ENCODE results near the gene TRERF1.

TRERF1 gene

DNA sequence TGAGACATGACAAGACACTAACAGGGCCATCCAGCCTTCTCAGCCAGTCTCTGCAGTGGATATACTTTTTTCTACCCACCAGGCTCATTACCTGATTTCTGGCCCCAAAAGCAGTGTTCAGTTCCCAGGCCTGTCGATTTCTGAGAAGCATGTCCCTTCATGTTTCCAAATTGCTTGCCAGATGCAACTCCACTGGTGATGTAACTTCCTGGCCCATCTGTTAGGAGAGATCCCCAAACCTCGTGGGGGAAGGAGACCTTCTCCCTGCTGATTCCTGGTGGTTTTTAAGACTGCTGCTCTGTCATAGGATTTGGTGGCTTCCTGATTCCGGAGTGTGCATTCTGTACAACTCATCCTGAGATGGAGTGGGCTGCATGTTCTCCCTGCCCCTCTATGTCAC is 202.4 kb downstream of the TRERF1 start:
- Mint-ChIP-seq H3K27me3 (no peaks in the 10 kb centered on the region), H3K36me3 (peaks cover 7% of the 10 kb centered on the region), H3K9me3 (no peaks in the 10 kb centered on the region), H3K4me1 (no peaks in the 10 kb centered on the region), H3K27ac (peak overlapping the region; percentile 30), H3K4me3 (no peak overlapping the region)

DNA sequence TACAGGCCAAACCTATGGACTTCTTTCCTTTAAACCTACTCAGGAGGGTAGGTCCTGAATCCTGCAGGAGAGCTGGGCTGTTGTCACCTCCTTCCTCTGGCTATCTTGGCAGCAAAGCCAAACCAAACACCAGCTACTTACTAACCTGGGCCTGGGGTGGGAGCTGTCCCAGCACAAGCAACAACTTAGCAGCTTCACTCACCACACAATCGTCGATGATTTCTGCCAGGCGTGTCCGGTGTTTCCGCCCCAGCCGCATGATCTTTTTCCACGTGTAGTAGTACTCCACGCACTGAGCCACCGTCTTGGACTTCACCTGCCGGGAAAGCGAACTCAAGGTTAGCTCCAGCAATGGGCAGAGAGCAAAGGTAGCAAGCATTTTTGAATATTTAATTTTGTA is 208.7 kb downstream of the TRERF1 start:
- Mint-ChIP-seq H3K27me3 (no peaks in the 10 kb centered on the region), H3K36me3 (peaks cover 10% of the 10 kb centered on the region), H3K4me3 (no peak overlapping the region), H3K9me3 (no peaks in the 10 kb centered on the region), H3K4me1 (no peaks in the 10 kb centered on the region), H3K27ac (no peak overlapping the region)

DNA sequence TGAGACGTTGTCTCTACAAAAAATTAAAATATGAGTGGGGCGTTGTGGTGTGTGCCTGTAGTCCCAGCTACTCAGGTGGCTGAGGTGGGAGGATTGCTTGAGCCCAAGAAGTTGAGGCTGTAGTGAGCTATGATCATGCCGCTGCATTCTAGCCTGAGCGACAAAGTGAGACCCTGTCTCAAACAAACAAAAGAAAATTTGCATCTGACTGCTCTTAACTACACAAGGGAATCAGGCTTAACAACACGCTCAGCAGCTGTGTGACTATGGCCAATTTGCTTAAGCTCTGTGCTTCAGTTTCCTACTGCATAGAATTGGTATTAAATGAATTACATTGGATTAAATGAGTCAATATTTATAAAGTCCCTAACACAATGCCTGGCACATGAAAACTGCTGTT is 209.8 kb downstream of the TRERF1 start:
- Mint-ChIP-seq H3K36me3 (peaks cover 10% of the 10 kb centered on the region), H3K27ac (no peak overlapping the region)

DNA sequence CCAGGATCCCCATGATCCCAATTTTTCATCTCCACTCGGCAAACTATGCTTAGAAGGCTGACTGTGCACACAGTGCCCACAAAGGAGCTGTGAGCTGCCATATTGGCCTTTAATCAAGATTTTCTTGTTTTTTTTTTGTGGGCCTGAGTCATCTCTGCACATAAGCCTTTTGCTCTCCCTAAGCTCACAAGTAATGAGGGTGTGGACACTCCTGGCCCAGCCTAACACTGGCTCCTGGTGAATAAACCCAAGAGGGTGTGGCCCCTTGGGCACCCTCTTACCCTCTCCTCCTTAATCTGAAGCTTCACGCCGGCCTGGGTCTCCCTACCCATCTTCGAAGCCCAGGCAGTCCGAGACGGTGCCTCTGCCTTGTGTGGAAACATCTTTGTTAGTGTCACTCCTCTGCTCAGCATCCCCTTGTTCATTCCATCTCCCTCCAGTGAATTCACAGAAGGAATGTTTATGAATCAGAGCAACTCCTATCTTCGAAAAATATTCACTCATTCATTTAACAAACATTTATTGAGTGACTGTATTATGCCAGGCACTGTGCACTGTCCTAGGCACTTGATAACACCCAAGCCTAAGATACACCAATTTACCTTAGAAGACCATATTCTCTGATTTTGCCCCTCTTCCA is 211.9 kb downstream of the TRERF1 start:
- H3K9me3 Mint-ChIP-seq, result no peaks in the 10 kb centered on the region
- H3K4me1 Mint-ChIP-seq, result no peaks in the 10 kb centered on the region
- no peaks in the 10 kb centered on the region for H3K27me3 Mint-ChIP-seq
- H3K36me3 Mint-ChIP-seq, result peaks cover 10% of the 10 kb centered on the region
- H3K27ac Mint-ChIP-seq, result no peak overlapping the region
- no peak overlapping the region for H3K4me3 Mint-ChIP-seq

More for the DNA sequence above, 209.8 kb downstream of the TRERF1 start:
- no peak overlapping the region for H3K4me3 Mint-ChIP-seq
- H3K27me3 Mint-ChIP-seq, result no peaks in the 10 kb centered on the region
- H3K4me1 Mint-ChIP-seq, result no peaks in the 10 kb centered on the region
- H3K9me3 Mint-ChIP-seq, result no peaks in the 10 kb centered on the region

DNA sequence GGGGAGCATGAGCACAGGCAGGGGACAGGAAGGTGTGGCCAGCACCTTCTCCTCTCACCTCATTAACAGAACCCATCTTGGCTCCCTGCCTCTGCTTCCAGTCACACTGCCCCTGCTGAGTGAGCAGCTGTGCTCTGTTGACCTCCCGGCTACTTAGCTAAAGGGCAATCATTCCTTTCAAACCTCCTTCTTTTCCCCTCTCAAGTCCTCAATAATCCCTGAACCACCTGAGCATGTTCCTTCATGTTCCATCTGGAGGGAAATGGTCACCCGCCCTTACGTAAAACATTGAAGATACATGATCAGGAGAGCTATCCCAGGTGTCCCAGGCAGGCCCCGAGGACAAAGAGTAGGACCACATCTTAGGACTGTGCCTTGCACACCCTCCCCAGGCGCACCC is 212.4 kb downstream of the TRERF1 start:
- peak overlapping the region; percentile 47 for H3K27ac Mint-ChIP-seq
- peaks cover 9% of the 10 kb centered on the region for H3K36me3 Mint-ChIP-seq
- no peaks in the 10 kb centered on the region for H3K9me3 Mint-ChIP-seq
- no peaks in the 10 kb centered on the region for H3K4me1 Mint-ChIP-seq
- no peaks in the 10 kb centered on the region for H3K27me3 Mint-ChIP-seq
- H3K4me3 Mint-ChIP-seq, result no peak overlapping the region

DNA sequence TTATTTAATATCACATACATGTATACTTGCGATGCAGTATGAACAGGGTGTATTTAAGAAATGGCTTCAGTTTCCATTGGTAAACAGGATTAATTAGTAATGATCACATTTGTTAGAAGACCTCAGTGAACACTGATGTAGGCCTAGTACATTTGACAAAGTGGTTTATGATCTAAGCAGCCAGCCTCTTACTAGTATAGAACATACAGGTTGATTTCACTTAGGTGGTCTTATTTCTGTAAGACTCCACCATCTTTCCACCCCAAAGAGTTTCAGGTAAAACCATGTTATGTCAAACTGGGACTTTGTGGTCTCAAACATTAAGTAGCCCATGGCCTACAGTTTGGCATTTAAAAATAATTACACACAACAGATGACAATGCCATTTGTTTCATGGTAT is 213.9 kb downstream of the TRERF1 start:
- H3K4me1 Mint-ChIP-seq, result no peaks in the 10 kb centered on the region
- H3K9me3 Mint-ChIP-seq, result no peaks in the 10 kb centered on the region
- no peak overlapping the region for H3K27ac Mint-ChIP-seq
- no peak overlapping the region for H3K4me3 Mint-ChIP-seq
- peaks cover 9% of the 10 kb centered on the region for H3K36me3 Mint-ChIP-seq
- H3K27me3 Mint-ChIP-seq, result no peaks in the 10 kb centered on the region

DNA sequence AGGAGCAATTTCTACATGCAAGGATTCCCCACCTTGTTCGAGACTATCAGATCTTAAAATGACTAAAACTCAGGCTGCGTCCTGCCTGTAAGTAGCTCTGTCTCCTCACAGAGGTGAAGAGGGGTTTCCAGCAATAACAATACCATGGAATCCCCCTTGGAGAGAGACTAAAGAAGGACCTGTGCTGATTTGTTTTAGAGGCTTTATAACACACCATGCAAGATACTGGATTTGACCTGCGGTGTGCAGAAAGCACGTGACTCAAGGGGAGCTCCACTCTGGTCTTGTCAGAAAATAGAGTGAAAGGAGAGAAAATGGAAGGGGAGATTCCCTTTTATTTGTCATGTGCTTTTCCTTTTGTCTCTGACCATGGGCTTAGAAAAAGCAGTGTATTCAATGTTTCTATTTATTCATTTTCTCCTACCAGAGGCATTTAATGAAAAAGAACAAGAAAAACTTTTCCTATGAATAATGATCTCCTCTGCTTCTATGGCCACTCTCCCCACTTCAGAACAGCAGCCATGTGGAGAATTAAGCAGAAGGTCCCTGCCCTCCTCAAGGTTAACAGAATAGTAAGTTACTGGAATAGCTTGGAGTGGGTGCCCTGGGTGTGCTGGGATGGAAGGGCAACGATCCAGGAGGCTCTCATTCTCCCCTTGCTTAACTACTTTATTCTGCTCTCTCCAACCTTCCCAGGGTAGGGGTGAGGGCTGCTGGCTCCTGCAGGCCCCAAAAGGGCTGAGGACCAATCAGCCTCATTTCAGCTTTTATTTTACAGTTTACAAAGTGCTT is 214.8 kb downstream of the TRERF1 start:
- Mint-ChIP-seq H3K4me3 (no peak overlapping the region), H3K27me3 (no peaks in the 10 kb centered on the region), H3K9me3 (no peaks in the 10 kb centered on the region), H3K36me3 (peaks cover 11% of the 10 kb centered on the region), H3K27ac (peak overlapping the region; percentile 9), H3K4me1 (no peaks in the 10 kb centered on the region)

DNA sequence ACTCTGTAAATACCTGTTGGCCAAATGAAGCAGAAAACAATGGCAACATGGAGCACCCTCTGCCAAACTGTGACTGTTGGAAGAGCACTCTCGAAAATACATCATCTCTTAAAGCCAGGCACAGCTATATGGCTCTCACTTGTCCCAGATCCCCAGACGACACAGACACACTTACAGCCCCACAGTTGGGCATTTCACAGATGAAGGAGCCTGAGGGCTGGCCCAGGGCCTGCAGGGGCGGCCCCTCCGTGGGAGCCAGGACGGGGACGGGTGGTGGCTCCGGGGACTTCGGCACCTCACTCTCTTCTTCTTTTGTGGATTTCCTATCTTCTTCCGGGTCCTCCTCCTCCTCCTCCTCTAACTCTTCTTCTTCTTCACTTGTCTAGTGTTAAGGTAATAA is 215.7 kb downstream of the TRERF1 start:
- Mint-ChIP-seq H3K4me1 (no peaks in the 10 kb centered on the region), H3K27me3 (no peaks in the 10 kb centered on the region), H3K36me3 (peaks cover 11% of the 10 kb centered on the region), H3K9me3 (no peaks in the 10 kb centered on the region), H3K27ac (peak overlapping the region; percentile 3), H3K4me3 (no peak overlapping the region)

DNA sequence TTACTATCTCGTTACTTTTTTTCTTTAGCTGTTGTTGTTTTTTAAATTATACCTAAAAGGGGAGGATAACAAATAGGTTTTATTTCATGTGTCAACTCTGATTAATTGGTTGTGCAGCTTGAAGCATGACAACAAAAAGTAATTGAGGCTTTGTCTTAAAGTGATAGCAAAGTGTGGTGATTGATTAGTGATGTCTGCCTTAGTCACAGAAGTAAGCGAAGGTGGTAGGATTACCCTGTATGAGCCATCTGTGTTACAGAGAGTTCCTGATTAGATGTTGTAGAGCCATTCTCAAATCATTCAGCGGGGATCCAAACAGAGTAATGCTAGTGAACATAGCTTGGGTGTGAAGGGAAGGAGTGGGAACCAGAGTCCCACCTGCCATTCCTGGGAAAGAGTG is 219.7 kb downstream of the TRERF1 start:
- Mint-ChIP-seq H3K36me3 (peaks cover 8% of the 10 kb centered on the region), H3K27ac (no peak overlapping the region), H3K4me1 (no peaks in the 10 kb centered on the region), H3K9me3 (no peaks in the 10 kb centered on the region), H3K4me3 (no peak overlapping the region), H3K27me3 (no peaks in the 10 kb centered on the region)

DNA sequence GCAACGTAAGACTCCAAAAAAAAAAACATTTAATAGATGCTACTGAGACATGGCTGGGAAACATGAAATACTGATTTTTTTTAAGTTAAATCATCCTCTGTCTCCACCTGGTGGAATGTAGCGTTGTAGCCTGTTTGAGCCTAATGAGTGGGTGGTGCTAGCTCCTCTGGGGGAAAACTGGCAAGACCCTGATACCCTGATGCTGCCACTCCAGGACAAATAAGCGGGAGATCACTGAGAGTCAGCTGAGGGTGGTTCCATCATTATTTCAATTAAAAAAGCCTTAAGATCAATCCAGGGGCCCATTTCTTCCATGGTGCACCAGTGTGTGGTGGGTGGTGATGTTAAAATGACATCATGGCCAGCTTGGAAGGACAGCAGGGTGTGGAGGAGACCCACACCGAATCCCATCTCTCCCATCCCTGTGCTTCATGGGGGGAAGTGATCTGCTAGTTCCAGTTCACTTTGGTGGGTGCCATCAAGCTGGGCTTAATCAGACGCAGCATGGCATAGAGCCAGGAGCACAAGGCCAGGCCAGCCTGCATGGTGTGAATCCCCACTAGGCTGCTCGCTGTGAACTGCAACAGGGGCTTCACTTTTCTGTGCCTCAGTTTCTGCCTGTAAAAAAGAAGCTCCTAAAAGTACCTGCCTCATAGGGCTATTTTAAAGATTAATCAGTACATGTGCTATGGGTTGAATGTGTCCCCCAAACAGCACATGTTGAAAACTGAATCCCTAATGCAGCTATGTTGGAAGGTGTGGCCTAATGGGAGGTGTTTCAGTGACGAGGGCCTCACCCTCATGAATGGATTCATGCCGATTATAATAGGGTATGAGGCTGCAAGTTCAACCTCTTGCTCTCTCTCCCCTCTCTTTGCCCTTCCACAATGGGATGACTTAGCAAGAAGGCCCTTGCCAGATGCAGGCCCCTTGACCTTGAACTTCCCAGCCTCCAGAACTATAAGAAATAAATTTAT is 221.1 kb downstream of the TRERF1 start:
- Mint-ChIP-seq H3K36me3 (peaks cover 5% of the 10 kb centered on the region), H3K4me1 (peaks cover 4% of the 10 kb centered on the region), H3K27me3 (no peaks in the 10 kb centered on the region)

DNA sequence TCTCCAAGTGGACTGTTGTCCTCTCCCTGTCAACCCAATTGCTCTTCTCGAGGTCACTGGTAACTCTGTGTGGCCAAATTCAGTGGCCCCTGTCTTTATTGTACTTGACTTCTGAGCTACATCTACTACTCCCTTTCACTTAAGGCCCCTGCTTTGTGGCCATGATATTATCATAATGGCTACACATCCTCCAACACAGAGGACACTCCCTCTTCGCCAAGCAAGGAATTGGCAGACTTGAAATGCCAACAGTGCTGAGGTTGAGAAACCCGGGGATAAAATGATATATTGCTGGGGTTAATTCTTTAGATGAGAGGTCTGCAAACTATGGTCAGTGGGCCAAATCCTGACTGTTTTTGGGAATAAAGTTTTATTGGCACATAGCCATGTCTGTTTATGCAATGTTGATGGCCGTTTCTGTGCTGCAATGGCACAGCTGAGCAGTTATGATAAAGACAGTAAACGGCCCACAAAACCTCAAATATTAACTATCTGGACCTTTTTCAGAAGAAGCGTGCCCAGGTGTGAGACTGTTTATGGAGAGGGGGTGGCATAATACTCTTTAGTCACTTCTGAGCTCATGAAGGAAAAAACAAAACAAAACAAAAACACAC is 222.1 kb downstream of the TRERF1 start:
- no peaks in the 10 kb centered on the region for H3K9me3 Mint-ChIP-seq
- H3K27ac Mint-ChIP-seq, result peak overlapping the region; percentile 56
- H3K4me3 Mint-ChIP-seq, result no peak overlapping the region
- H3K4me1 Mint-ChIP-seq, result peaks cover 12% of the 10 kb centered on the region
- peaks cover 5% of the 10 kb centered on the region for H3K36me3 Mint-ChIP-seq
- no peaks in the 10 kb centered on the region for H3K27me3 Mint-ChIP-seq

More for the DNA sequence above, 221.1 kb downstream of the TRERF1 start:
- Mint-ChIP-seq H3K27ac (no peak overlapping the region), H3K9me3 (no peaks in the 10 kb centered on the region), H3K4me3 (no peak overlapping the region)

DNA sequence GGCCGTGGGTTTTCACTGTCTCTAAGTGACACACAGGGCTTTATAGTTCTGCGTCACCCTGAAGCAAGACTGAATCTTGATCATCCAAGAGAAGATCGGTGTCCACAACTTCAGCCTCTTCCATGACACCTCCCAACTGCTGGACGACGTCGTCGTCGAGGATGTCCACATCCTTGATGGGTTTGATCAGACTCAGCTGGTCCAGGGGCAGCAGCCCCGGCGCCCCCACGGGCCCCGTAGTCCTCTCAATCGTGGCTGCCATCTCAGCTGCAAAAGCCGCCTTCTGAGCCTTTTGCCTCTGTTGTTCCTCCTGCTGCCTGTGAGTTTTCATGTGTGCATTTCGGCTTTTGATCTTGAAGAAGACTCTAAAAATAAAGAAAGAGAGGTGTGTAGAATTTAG is 223.4 kb downstream of the TRERF1 start:
- peak overlapping the region; percentile 51 for H3K27ac Mint-ChIP-seq
- H3K4me3 Mint-ChIP-seq, result no peak overlapping the region
- no peaks in the 10 kb centered on the region for H3K27me3 Mint-ChIP-seq
- H3K4me1 Mint-ChIP-seq, result peaks cover 18% of the 10 kb centered on the region
- peaks cover 5% of the 10 kb centered on the region for H3K36me3 Mint-ChIP-seq
- no peaks in the 10 kb centered on the region for H3K9me3 Mint-ChIP-seq

DNA sequence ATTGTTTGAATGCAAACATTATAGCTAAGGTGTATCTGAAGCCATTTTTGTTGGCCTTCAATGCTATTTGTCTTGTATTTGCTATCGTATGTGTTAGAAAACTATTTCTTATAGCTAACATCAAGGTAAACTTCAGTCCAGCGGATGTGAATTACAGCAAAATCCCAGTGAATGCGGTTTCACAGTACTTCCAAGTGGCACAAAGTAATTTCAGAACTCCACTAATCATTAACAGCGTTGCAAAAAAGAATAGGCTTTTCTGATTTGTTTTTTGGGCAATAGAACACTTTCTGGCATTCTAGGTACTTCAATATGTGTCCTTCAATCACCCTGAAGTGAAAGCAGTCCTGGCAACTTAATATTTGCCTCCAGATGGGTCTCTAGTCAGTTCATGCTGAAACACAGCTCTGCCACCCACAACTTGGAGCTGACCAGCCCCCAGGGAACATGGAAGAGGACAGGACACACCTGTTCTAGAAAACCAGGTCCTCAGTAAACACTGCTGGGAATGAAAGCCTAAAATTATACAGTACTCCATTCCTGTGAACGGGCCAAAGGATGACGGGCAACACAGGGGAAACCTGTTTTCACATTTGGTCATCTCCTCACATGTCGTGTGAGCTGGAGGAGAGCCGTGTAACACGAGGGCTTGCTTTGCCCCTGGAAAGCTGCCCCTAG is 224.4 kb downstream of the TRERF1 start:
- Mint-ChIP-seq H3K4me3 (no peak overlapping the region), H3K9me3 (no peaks in the 10 kb centered on the region), H3K4me1 (peaks cover 18% of the 10 kb centered on the region), H3K27ac (peak overlapping the region; percentile 70), H3K36me3 (peaks cover 5% of the 10 kb centered on the region), H3K27me3 (no peaks in the 10 kb centered on the region)

DNA sequence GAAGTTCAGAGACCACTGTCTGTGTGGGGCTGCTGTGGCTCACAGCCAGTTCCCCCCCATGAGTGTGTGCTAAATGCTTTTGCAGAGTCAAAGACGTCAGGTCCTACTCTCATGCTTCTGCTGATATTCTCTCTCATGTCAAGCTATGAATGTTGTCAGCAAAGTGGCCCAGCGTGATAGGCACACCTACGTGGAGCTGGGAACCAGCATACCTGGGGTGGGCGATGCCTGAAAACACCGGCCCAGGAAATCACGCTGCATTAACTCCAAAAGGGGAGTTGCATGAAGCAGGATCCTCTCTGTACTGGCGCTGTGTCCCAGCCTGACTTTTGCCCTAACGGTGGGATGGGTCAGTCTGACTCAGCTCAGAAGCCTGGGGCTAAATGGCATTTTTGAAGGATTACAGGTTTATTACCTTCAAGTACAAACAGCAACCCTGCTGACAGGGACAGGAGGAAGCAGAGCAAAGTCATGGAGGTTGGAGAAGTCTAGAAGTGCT is 225.0 kb downstream of the TRERF1 start:
- Mint-ChIP-seq H3K27ac (peak overlapping the region; percentile 17), H3K4me3 (no peak overlapping the region), H3K27me3 (no peaks in the 10 kb centered on the region), H3K9me3 (no peaks in the 10 kb centered on the region), H3K4me1 (peaks cover 18% of the 10 kb centered on the region), H3K36me3 (peaks cover 1% of the 10 kb centered on the region)
